ENCODE data around the gene CLDN3.

GRCh38 chr7:73809467-73809951 is 39.4 kb upstream of the CLDN3 start:
- TF ChIP-seq YY1 (IDR thresholded peaks at IDR 0.05; ENCODE audit: insufficient read depth, insufficient read length) (no peak), SUZ12 (IDR thresholded peaks at IDR 0.05; ENCODE audit: extremely low read depth, insufficient read depth, insufficient read length) (no peak)
